ENCODE results near the gene KHDC1.
"Not testable (repeated sequence)": the region's sequence is repeated elsewhere in the genome, so short reads cannot be mapped to it uniquely, and the experiment has no call there.

KHDC1 gene

GRCh38 chr6:73262671-73263569 is at the start of gene KHDC1:
TSS of gene KHDC1 (minus strand) at chr6:73263196. CDS start at chr6:73242517, 20,679 bp downstream.
- Mint-ChIP-seq H3K9me3 (no peaks in the 10 kb centered on the region), H3K36me3 (ENCODE audit: low read depth) (peaks cover 35% of the 10 kb centered on the region), H3K27ac (peak within 1 kb of the TSS; percentile 79), H3K4me1 (ENCODE audit: low read depth) (peaks cover 33% of the 10 kb centered on the region), H3K4me3 (peak within 1 kb of the TSS; percentile 81), H3K27me3 (no peaks in the 10 kb centered on the region)
- DNase-seq = peak; percentile 82

GRCh38 chr6:73310503-73310845 is 47.5 kb upstream of the KHDC1 start:
- Mint-ChIP-seq H3K27me3 (peaks cover 60% of the 10 kb centered on the region), H3K27ac (peak overlapping the region; percentile 86), H3K36me3 (ENCODE audit: low read depth) (peaks cover 10% of the 10 kb centered on the region), H3K4me1 (ENCODE audit: low read depth) (peaks cover 28% of the 10 kb centered on the region), H3K4me3 (peak overlapping the region; percentile 90)
- not testable (repeated sequence) for DNase-seq, H3K9me3 Mint-ChIP-seq

DNA sequence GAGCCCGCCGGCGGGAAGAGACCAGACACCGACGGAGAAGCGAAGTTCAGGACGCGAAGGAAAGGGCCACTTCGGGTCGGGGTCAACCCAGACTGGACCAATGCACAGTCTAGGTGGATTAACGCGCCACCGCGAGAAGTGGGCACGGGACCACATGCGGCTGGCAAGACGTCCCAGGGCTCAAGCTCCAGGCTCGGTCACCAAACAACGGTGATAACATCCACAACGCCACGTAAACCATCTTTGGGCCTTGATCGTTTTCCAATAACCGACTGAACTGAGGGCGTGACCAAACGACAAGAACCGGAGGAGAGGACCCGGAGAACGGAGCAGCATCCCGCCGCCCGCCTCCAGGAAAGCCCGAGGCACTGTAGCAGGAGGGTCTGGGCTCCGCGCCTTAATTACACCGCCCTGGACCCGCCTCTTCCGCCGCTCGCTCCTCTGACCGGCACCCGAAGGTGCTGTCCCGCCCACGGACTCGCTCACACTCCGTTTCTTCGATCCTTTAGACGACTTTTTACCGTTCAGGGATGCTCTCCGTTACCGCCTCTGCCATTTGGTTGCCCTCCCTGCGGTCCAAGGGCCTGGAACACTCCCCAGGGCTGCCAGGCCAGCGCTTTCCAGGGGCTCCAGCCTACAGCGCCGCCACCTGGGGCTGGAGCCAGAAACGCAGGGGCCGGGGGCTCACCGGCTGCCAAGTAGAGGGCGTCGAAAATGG is 46.9 kb upstream of the KHDC1 start:
- peak; percentile 78 for DNase-seq
- H3K9me3 Mint-ChIP-seq = no peaks in the 10 kb centered on the region
- peaks cover 55% of the 10 kb centered on the region for H3K27me3 Mint-ChIP-seq
- peaks cover 28% of the 10 kb centered on the region for H3K4me1 Mint-ChIP-seq (ENCODE audit: low read depth)
- peak overlapping the region; percentile 90 for H3K4me3 Mint-ChIP-seq
- peak overlapping the region; percentile 86 for H3K27ac Mint-ChIP-seq
- H3K36me3 Mint-ChIP-seq (ENCODE audit: low read depth) = peaks cover 10% of the 10 kb centered on the region

DNA sequence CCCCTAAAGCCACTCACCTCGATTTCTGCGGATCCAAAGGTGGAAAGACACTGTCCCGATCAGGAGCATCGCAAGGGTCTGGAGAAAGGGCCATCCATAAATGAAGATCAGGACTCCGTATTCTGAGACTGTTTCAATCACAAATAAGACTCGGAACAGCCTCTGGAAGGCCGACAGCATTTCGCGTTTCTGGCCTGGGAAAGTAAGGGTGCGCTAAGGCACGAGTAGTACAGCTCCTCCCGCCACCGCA is 46.5 kb upstream of the KHDC1 start:
- H3K9me3 Mint-ChIP-seq = no peaks in the 10 kb centered on the region
- H3K27ac Mint-ChIP-seq = peak overlapping the region; percentile 86
- H3K4me3 Mint-ChIP-seq = peak overlapping the region; percentile 90
- peaks cover 53% of the 10 kb centered on the region for H3K27me3 Mint-ChIP-seq
- H3K4me1 Mint-ChIP-seq (ENCODE audit: low read depth) = peaks cover 28% of the 10 kb centered on the region
- no peak for DNase-seq
- peaks cover 10% of the 10 kb centered on the region for H3K36me3 Mint-ChIP-seq (ENCODE audit: low read depth)

DNA sequence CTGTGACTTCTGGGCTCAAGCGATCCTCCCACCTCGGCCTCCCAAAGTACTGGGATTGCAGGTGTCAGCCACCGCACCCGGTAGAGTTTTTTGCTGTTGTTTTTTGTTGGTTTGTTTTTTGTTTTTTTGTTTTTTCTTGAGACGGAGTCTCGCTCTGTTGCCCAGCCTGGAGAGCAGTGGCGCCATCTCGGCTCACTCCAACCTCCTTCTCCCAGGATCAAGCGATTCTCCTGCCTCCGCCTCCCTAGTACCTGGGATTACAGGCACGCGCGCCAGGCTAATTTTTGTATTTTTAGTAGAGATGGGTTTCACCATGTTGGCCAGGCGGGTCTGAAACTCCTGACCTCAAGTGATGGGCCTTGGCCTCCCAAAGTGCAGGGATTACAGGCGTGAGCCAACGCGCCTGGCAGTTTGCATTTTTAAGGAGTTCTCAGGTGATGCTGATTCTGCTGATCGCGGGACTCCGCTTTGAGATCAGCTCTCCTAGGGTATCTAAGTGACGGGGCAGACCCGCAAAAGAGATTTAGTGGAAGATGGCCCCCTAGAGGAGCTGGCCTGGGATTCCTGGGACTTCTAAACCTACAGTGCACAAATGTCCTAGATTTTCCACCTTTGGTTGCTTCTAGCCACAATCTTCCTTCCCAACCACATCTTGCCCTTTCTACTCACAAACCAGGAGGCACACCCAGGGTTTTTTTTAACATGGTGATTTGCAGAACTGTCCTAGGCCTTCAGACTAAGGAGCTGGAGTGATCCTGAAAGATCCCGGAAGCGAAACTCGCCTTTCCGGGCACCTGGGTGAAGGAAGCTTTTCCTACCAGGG is 45.9 kb upstream of the KHDC1 start:
- Mint-ChIP-seq H3K4me1 (ENCODE audit: low read depth) (peaks cover 27% of the 10 kb centered on the region), H3K27me3 (peaks cover 48% of the 10 kb centered on the region), H3K36me3 (ENCODE audit: low read depth) (peaks cover 10% of the 10 kb centered on the region), H3K4me3 (peak overlapping the region; percentile 90), H3K27ac (peak overlapping the region; percentile 86), H3K9me3 (no peaks in the 10 kb centered on the region)
- DNase-seq = no peak

DNA sequence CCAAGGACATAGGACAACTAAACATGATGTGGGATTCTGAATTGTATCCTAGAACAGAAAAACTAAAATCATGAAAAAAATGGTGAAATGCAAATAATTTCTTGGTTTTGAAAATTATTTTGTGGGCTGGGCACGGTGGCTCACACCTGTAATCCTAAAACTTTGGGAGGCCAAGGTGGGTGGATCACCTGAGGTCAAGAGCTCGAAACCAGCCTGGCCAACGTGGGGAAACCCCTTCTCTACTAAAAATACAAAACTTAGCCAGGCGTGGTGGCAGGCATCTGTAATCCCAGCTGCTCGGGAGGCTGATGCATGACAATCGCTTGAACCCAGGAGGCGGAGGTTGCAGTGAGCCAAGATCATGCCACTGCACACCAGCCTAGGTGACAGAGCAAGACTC is 40.8 kb upstream of the KHDC1 start:
- H3K36me3 Mint-ChIP-seq (ENCODE audit: low read depth); H3K4me3 Mint-ChIP-seq; H3K9me3 Mint-ChIP-seq; H3K27me3 Mint-ChIP-seq; DNase-seq; H3K27ac Mint-ChIP-seq; H3K4me1 Mint-ChIP-seq (ENCODE audit: low read depth): not testable (repeated sequence)

GRCh38 chr6:73302339-73302738 is 39.3 kb upstream of the KHDC1 start:
- Mint-ChIP-seq H3K4me3 (no peak overlapping the region), H3K27me3 (no peaks in the 10 kb centered on the region), H3K27ac (no peak overlapping the region), H3K36me3 (ENCODE audit: low read depth) (peaks cover 8% of the 10 kb centered on the region), H3K9me3 (no peaks in the 10 kb centered on the region), H3K4me1 (ENCODE audit: low read depth) (peaks cover 7% of the 10 kb centered on the region)
- DNase-seq = no peak

DNA sequence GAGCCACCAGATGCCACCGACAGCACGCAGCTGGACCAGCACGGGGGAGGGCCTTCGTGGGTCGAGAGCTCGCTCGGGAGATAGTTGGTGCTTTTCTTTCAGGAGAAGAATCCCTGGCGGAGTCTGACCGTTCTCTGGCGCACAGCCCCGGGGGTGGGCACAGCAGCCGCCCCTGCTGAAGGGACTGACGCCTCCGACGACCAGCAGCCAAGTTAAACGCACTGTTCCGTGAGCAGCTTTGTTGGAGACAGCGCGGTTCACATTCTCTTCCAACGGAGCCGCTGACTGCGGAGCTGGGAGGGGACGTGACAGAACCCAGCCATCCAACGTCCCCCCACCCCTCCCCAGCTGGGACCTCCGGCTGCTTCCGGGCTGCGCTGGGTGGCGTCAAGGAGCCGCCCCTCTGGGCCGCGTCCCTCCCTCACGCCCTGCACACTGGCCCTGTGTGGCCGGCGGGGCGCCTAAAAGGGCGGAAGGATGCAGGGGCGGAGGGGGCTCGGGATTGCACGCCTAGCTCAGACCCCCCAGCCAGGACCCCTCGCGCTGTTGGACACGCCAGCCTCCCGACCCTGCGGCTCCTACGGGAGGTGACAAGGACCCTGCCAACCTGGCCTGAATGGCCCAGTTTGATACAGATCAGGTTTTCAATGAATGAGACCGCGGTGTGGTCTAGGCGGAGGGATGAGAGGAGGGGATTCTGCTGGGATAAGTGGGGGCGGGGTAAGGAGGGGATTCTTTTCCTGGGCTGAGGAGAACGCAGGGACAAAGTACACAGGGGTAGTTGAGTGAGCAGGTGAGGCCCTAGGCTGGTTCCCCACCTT is 36.4 kb upstream of the KHDC1 start:
- Mint-ChIP-seq H3K27ac (no peak overlapping the region), H3K9me3 (peaks cover 2% of the 10 kb centered on the region), H3K27me3 (no peaks in the 10 kb centered on the region), H3K4me1 (ENCODE audit: low read depth) (no peaks in the 10 kb centered on the region), H3K4me3 (no peak overlapping the region), H3K36me3 (ENCODE audit: low read depth) (peaks cover 9% of the 10 kb centered on the region)
- DNase-seq = no peak

DNA sequence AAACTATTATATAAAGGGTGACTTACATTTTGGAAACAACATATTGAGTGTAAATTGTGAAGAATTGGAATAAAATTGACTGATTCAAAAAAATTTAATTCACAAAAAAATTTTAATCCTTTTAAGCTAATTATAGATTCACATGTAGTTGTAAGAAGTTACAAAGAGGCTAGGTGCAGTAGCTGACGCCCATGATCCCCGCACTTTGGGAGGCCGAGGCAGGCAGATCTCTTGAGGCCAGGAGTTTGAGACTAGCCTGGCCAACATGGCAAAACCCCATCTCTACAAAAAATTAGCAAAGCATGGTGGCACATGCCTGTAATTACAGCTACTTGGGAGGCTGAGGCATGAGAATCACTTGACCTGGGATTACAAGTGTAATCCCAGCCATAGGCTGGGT is 30.3 kb upstream of the KHDC1 start:
- no peak overlapping the region for H3K4me3 Mint-ChIP-seq
- H3K27ac Mint-ChIP-seq = no peak overlapping the region
- no peaks in the 10 kb centered on the region for H3K27me3 Mint-ChIP-seq

GRCh38 chr6:73290435-73290834 is 27.4 kb upstream of the KHDC1 start:
- Mint-ChIP-seq H3K27ac (no peak overlapping the region), H3K9me3 (peaks cover 2% of the 10 kb centered on the region), H3K27me3 (no peaks in the 10 kb centered on the region), H3K4me1 (ENCODE audit: low read depth) (no peaks in the 10 kb centered on the region), H3K36me3 (ENCODE audit: low read depth) (peaks cover 21% of the 10 kb centered on the region), H3K4me3 (no peak overlapping the region)
- DNase-seq = no peak

More for the DNA sequence above, 30.3 kb upstream of the KHDC1 start:
- H3K9me3 Mint-ChIP-seq = peaks cover 2% of the 10 kb centered on the region
- DNase-seq = no peak
- peaks cover 8% of the 10 kb centered on the region for H3K36me3 Mint-ChIP-seq (ENCODE audit: low read depth)
- no peaks in the 10 kb centered on the region for H3K4me1 Mint-ChIP-seq (ENCODE audit: low read depth)

DNA sequence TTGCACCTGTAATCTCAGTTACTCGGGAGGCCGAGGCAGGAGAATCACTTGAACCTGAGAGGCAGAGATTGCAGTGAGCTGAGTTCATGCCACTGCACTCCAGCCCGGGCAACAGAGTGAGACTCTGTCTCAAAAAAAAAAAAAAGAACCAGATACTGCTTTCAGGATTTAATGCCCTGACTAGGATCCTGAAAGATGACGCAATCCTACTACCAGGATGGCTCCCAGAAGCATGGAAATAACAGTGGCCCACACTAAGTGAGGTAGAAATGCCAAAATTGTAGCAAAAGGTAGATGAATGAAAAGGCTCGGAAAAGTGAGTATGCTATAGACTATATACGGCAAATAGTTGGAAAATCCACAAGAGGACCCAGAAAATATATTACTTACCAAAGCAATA is 23.8 kb upstream of the KHDC1 start:
- H3K9me3 Mint-ChIP-seq = no peaks in the 10 kb centered on the region
- H3K4me3 Mint-ChIP-seq = no peak overlapping the region
- no peaks in the 10 kb centered on the region for H3K27me3 Mint-ChIP-seq
- peaks cover 32% of the 10 kb centered on the region for H3K36me3 Mint-ChIP-seq (ENCODE audit: low read depth)
- DNase-seq = no peak
- H3K27ac Mint-ChIP-seq = no peak overlapping the region
- H3K4me1 Mint-ChIP-seq (ENCODE audit: low read depth) = no peaks in the 10 kb centered on the region

GRCh38 chr6:73285674-73286283 is 22.8 kb upstream of the KHDC1 start:
- no peaks in the 10 kb centered on the region for H3K27me3 Mint-ChIP-seq
- H3K27ac Mint-ChIP-seq = no peak overlapping the region

GRCh38 chr6:73282871-73283270 is 19.9 kb upstream of the KHDC1 start:
- Mint-ChIP-seq H3K36me3 (ENCODE audit: low read depth) (peaks cover 39% of the 10 kb centered on the region), H3K9me3 (no peaks in the 10 kb centered on the region), H3K27ac (no peak overlapping the region), H3K4me1 (ENCODE audit: low read depth) (no peaks in the 10 kb centered on the region), H3K4me3 (no peak overlapping the region), H3K27me3 (no peaks in the 10 kb centered on the region)
- DNase-seq = no peak

More at GRCh38 chr6:73285674-73286283, 22.8 kb upstream of the KHDC1 start:
- no peak overlapping the region for H3K4me3 Mint-ChIP-seq
- no peak for DNase-seq
- H3K36me3 Mint-ChIP-seq (ENCODE audit: low read depth) = peaks cover 37% of the 10 kb centered on the region
- H3K4me1 Mint-ChIP-seq (ENCODE audit: low read depth) = no peaks in the 10 kb centered on the region
- no peaks in the 10 kb centered on the region for H3K9me3 Mint-ChIP-seq

GRCh38 chr6:73281684-73282083 is 18.7 kb upstream of the KHDC1 start:
- not testable (repeated sequence) for H3K4me1 Mint-ChIP-seq (ENCODE audit: low read depth); H3K9me3 Mint-ChIP-seq

More at GRCh38 chr6:73281684-73282083, 18.7 kb upstream of the KHDC1 start:
- H3K27ac Mint-ChIP-seq, H3K4me3 Mint-ChIP-seq, DNase-seq, H3K27me3 Mint-ChIP-seq: not testable (repeated sequence)
- H3K36me3 Mint-ChIP-seq (ENCODE audit: low read depth) = peaks cover 40% of the 10 kb centered on the region
